DND-41 (cell line): ENCODE measurements around the gene BEST2.

Source experiments
- EZH2 ChIP-seq: IDR thresholded peaks from 3 replicates; pipeline ENCODE4 v1.6.1; 2012; ENCODE audit warnings: borderline replicate concordance, low read depth, mild to moderate bottlenecking, moderate library complexity, low read length, inconsistent platforms; ENCODE audit not compliant: severe bottlenecking
- TF ChIP-seq, protein P1 (sequence below): IDR thresholded peaks from 2 replicates; pipeline ENCODE4 v1.5.1; 2012; ENCODE audit warnings: borderline replicate concordance, low read length, moderate library complexity, mild to moderate bottlenecking; ENCODE audit not compliant: poor library complexity, severe bottlenecking; ENCODE audit errors: extremely low read depth

DNA sequence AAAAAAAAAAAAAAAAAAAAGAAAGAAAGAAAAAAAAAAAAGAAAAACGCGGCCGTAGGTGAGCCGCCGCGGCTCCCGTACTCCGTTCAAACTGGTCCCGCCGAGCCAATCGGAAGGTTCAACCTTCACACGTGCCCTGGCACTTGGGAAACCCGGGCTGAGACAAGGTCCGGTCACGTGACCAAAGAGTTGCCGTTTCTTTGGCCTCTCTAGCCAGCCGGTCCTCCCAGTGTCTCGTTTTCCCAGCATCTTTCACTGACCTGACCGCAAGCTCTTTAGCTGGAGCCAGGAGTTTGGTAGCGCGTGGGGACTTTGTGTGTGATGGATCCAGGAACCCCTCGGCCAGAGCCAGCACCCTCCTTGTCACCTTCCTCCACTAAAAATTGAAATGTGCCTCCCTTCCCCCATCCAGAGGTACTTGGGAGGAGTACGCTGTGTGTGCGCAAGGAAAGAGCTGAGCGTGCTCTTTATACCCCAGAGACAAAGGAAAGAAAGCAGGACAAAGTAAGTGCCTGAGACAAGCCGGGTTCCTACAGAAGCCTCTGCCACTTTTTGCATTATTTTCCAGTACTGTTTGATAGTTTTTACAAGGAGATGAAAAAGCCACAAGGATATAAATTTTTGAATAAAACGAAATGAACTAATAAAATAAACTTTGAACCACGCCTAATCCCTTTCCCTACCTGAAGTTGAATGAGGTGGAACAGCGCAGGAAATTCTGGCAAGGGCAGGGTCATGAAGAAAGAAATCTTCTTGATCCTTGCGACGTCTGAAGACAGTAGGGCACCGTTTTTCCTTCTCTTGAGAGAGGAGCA lies 28.8 kb upstream of the BEST2 start:
- TF ChIP-seq EZH2: no peak
- TF ChIP-seq, protein P1, sequence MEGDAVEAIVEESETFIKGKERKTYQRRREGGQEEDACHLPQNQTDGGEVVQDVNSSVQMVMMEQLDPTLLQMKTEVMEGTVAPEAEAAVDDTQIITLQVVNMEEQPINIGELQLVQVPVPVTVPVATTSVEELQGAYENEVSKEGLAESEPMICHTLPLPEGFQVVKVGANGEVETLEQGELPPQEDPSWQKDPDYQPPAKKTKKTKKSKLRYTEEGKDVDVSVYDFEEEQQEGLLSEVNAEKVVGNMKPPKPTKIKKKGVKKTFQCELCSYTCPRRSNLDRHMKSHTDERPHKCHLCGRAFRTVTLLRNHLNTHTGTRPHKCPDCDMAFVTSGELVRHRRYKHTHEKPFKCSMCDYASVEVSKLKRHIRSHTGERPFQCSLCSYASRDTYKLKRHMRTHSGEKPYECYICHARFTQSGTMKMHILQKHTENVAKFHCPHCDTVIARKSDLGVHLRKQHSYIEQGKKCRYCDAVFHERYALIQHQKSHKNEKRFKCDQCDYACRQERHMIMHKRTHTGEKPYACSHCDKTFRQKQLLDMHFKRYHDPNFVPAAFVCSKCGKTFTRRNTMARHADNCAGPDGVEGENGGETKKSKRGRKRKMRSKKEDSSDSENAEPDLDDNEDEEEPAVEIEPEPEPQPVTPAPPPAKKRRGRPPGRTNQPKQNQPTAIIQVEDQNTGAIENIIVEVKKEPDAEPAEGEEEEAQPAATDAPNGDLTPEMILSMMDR: no peak
